HepG2 (cell line): Measurements from ENCODE around the gene C1orf74. TPM values are rescaled to one million over a fixed set of nuclear protein-coding genes. Genes with fewer than 3 reads are reported as not detected.

ENCODE experiments used
- CBFB ChIP-seq: sonication (generic); formaldehyde crosslinking; IDR thresholded peaks from 2 replicates; pipeline ENCODE4 v1.4.0; 2020; ENCODE audit warnings: missing genetic modification reagents
- EZH2 ChIP-seq: conservative IDR thresholded peaks from 2 replicates; pipeline ENCODE4 v1.6.1; 2012; ENCODE audit warnings: mild to moderate bottlenecking, low read depth, low read length, moderate library complexity
- GLI4 ChIP-seq: sonication (generic); formaldehyde crosslinking; IDR thresholded peaks from 2 replicates; pipeline ENCODE4 v1.5.1; 2020; ENCODE audit warnings: missing genetic modification reagents, mild to moderate bottlenecking, moderate library complexity, borderline replicate concordance
- MAZ ChIP-seq, 2 experiments: sonication (generic) in 1 of 2; formaldehyde crosslinking in 1 of 2; IDR thresholded peaks; 2 replicates each; pipeline versions ENCODE4 v1.5.0 to v1.6.1; 2012 to 2020; ENCODE audit warnings: low read depth in 2 of 2, mild to moderate bottlenecking in 2 of 2, borderline replicate concordance in 1 of 2, improper control_type of control experiment in 1 of 2, low read length in 1 of 2, missing genetic modification reagents in 1 of 2, moderate library complexity in 1 of 2
- RORA ChIP-seq: sonication (generic); formaldehyde crosslinking; IDR thresholded peaks from 2 replicates; pipeline ENCODE4 v1.5.0; 2020; ENCODE audit warnings: mild to moderate bottlenecking, missing genetic modification reagents, moderate library complexity
- RXRB ChIP-seq: IDR thresholded peaks from 2 replicates; pipeline ENCODE4 v1.6.1; 2016; ENCODE audit warnings: borderline replicate concordance, missing genetic modification reagents, missing compliant biosample characterization
- ZNF660 ChIP-seq: sonication (generic); formaldehyde crosslinking; IDR thresholded peaks from 2 replicates; pipeline ENCODE4 v1.5.1; 2020; ENCODE audit warnings: mild to moderate bottlenecking, low read depth, missing genetic modification reagents, borderline replicate concordance
- ZNF775 ChIP-seq: sonication (generic); formaldehyde crosslinking; IDR thresholded peaks from 2 replicates; pipeline ENCODE4 v1.4.0; 2020; ENCODE audit warnings: missing genetic modification reagents, mild to moderate bottlenecking, moderate library complexity, borderline replicate concordance
- ZNF780A ChIP-seq: sonication (generic); formaldehyde crosslinking; IDR thresholded peaks from 2 replicates; pipeline ENCODE4 v1.8.0; 2022; ENCODE audit warnings: mild to moderate bottlenecking, missing genetic modification reagents, moderate library complexity
- ZNF83 ChIP-seq: sonication (generic); formaldehyde crosslinking; IDR thresholded peaks from 2 replicates; pipeline ENCODE4 v1.4.0; 2020; ENCODE audit warnings: missing genetic modification reagents, mild to moderate bottlenecking, borderline replicate concordance
- polyA plus RNA-seq, 8 experiments: library from polyadenylated mRNA; depleted of rRNA in 3 of 8; stranded (reverse) in 7 of 8; unstranded in 1 of 8; fragments of >200 nt; fragmentation: Illumina TruSeq in 4 of 8; extraction: Trizol in 4 of 8; gene quantifications; 2 replicates each; pipeline versions ENCODE4 v1.2.1 to v1.2.3, GENCODE V29; 2011 to 2016; ENCODE audit warnings: low read depth in 4 of 8, missing spikeins in 1 of 8, mixed read lengths in 1 of 8; ENCODE audit not compliant: insufficient read depth in 1 of 8
- total RNA-seq, 5 experiments: library from RNA; depleted of rRNA; stranded (reverse); fragments of >200 nt; fragmentation: Illumina TruSeq; extraction: Trizol; gene quantifications; 2 replicates each; pipeline ENCODE4 v1.2.3, GENCODE V29; 2016; ENCODE audit warnings: low read depth in 1 of 5
- TF ChIP-seq, protein P1 (sequence below): sonication (generic); formaldehyde crosslinking; IDR thresholded peaks from 2 replicates; pipeline ENCODE4 v1.8.1; 2023; ENCODE audit warnings: missing genetic modification reagents, inconsistent platforms, borderline replicate concordance
- TF ChIP-seq, protein P2 (sequence below), 2 experiments: sonication (generic) in 1 of 2; formaldehyde crosslinking in 1 of 2; IDR thresholded peaks; 2 replicates each; pipeline versions ENCODE4 v1.4.0 to v1.6.1; 2018 to 2020; ENCODE audit warnings: missing genetic modification reagents in 2 of 2, borderline replicate concordance in 1 of 2, low read depth in 1 of 2, mild to moderate bottlenecking in 1 of 2, missing biosample characterization in 1 of 2
- TF ChIP-seq, protein P3 (sequence below): sonication (generic); formaldehyde crosslinking; IDR thresholded peaks from 2 replicates; pipeline ENCODE4 v1.4.0; 2020; ENCODE audit warnings: mild to moderate bottlenecking, low read depth, missing genetic modification reagents
- TF ChIP-seq, protein P4 (sequence below): sonication (generic); formaldehyde crosslinking; IDR thresholded peaks from one replicate; pipeline ENCODE4 v1.5.1; 2020; ENCODE audit warnings: mild to moderate bottlenecking, missing genetic modification reagents; ENCODE audit errors: not compliant biosample characterization

C1orf74 gene
- total and polyA plus RNA-seq, 2 of the 13 experiments (the other 11 are each of a cell fraction or from before 2014, with no cell fraction given), result 0.33 to 0.71 TPM

DNA sequence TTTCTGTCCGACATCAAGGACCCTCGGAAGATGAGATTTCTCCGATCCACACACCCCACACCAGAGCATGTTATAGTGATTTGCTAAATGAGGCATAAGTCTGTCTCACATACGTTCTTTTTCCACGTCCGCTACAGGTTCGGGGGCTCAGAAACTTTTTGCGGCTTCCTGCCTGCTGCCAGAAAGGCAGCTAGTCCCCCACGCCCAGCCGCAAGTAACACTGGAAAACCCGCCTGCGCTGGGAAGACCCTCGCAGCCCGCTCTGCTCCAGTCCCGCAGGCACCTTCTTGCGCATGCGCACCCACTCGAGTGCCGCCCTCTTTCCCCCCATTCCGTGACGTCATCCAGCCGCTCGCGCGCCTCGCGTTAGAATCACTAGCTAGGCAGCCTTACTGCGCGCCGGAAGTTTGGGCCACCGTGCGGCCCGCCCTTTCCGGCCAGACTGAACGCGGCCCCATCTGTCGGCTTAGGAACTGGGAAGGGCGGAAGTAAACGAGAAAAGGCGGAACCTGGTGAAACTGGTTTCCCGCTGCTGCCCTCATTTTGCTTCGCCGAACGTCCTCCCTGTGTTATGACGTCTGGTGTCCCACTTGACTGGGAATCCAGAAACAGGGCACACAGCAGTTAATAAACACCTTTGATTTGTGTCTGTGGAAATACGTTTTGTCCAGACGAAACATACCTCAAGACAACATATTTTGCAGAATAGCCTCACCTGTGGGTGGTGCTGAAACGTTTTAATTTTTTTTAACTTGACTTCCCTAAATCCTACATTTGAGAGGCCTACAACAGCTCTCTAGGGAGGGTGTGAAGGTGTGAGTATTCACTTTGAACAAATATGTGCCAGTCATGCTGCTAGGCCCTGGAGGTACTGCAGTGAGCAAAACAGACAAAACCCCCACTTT, at the start of gene C1orf74 (continued):
- TF ChIP-seq, protein P1, sequence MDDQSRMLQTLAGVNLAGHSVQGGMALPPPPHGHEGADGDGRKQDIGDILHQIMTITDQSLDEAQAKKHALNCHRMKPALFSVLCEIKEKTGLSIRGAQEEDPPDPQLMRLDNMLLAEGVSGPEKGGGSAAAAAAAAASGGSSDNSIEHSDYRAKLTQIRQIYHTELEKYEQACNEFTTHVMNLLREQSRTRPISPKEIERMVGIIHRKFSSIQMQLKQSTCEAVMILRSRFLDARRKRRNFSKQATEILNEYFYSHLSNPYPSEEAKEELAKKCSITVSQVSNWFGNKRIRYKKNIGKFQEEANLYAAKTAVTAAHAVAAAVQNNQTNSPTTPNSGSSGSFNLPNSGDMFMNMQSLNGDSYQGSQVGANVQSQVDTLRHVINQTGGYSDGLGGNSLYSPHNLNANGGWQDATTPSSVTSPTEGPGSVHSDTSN, result no peak
- TF ChIP-seq ZNF83 (CRISPR knock-in tag), result no peak
- TF ChIP-seq, protein P2, sequence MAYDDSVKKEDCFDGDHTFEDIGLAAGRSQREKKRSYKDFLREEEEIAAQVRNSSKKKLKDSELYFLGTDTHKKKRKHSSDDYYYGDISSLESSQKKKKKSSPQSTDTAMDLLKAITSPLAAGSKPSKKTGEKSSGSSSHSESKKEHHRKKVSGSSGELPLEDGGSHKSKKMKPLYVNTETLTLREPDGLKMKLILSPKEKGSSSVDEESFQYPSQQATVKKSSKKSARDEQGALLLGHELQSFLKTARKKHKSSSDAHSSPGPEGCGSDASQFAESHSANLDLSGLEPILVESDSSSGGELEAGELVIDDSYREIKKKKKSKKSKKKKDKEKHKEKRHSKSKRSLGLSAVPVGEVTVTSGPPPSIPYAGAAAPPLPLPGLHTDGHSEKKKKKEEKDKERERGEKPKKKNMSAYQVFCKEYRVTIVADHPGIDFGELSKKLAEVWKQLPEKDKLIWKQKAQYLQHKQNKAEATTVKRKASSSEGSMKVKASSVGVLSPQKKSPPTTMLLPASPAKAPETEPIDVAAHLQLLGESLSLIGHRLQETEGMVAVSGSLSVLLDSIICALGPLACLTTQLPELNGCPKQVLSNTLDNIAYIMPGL (CRISPR knock-in tag; IDR thresholded peaks at IDR 0.05; ENCODE audit: borderline replicate concordance in 1 of 2, low read depth in 1 of 2), result peak in 1 of 2 experiments; percentile 31; a peak in 1 of 4 replicates
- TF ChIP-seq MAZ (IDR thresholded peaks at IDR 0.05; ENCODE audit: borderline replicate concordance, low read depth, low read length), result 0 out of 2 replicates have a peak, but pooled peaks have one; percentile 40
- no peak for TF ChIP-seq MAZ (CRISPR knock-in tag; IDR thresholded peaks at IDR 0.05; ENCODE audit: low read depth)
- TF ChIP-seq RXRB (CRISPR knock-in tag), result no peak
- TF ChIP-seq, protein P3, sequence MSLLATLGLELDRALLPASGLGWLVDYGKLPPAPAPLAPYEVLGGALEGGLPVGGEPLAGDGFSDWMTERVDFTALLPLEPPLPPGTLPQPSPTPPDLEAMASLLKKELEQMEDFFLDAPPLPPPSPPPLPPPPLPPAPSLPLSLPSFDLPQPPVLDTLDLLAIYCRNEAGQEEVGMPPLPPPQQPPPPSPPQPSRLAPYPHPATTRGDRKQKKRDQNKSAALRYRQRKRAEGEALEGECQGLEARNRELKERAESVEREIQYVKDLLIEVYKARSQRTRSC (CRISPR knock-in tag), result no peak
- no peak for TF ChIP-seq GLI4
- TF ChIP-seq RORA (CRISPR knock-in tag), result no peak
- TF ChIP-seq, protein P4, sequence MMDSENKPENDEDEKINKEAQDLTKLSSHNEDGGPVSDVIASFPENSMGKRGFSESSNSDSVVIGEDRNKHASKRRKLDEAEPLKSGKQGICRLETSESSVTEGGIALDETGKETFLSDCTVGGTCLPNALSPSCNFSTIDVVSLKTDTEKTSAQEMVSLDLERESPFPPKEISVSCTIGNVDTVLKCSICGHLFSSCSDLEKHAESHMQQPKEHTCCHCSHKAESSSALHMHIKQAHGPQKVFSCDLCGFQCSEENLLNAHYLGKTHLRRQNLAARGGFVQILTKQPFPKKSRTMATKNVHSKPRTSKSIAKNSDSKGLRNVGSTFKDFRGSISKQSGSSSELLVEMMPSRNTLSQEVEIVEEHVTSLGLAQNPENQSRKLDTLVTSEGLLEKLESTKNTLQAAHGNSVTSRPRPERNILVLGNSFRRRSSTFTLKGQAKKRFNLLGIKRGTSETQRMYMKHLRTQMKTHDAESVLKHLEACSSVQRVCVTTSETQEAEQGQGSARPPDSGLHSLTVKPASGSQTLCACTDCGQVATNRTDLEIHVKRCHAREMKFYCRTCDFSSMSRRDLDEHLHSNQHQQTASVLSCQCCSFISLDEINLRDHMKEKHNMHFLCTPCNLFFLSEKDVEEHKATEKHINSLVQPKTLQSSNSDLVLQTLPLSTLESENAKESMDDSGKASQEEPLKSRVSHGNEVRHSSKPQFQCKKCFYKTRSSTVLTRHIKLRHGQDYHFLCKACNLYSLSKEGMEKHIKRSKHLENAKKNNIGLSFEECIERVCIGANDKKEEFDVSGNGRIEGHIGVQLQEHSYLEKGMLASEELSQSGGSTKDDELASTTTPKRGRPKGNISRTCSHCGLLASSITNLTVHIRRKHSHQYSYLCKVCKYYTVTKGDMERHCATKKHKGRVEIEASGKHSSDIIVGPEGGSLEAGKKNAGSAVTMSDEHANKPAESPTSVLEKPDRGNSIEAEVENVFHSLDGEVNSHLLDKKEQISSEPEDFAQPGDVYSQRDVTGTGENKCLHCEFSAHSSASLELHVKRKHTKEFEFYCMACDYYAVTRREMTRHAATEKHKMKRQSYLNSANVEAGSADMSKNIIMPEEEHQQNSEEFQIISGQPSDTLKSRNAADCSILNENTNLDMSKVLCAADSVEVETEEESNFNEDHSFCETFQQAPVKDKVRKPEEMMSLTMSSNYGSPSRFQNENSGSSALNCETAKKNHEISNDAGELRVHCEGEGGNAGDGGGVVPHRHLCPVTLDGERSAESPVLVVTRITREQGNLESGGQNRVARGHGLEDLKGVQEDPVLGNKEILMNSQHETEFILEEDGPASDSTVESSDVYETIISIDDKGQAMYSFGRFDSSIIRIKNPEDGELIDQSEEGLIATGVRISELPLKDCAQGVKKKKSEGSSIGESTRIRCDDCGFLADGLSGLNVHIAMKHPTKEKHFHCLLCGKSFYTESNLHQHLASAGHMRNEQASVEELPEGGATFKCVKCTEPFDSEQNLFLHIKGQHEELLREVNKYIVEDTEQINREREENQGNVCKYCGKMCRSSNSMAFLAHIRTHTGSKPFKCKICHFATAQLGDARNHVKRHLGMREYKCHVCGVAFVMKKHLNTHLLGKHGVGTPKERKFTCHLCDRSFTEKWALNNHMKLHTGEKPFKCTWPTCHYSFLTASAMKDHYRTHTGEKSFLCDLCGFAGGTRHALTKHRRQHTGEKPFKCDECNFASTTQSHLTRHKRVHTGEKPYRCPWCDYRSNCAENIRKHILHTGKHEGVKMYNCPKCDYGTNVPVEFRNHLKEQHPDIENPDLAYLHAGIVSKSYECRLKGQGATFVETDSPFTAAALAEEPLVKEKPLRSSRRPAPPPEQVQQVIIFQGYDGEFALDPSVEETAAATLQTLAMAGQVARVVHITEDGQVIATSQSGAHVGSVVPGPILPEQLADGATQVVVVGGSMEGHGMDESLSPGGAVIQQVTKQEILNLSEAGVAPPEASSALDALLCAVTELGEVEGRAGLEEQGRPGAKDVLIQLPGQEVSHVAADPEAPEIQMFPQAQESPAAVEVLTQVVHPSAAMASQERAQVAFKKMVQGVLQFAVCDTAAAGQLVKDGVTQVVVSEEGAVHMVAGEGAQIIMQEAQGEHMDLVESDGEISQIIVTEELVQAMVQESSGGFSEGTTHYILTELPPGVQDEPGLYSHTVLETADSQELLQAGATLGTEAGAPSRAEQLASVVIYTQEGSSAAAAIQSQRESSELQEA (CRISPR knock-in tag), result no peak
- no peak for TF ChIP-seq CBFB (CRISPR knock-in tag)
- TF ChIP-seq ZNF660 (CRISPR knock-in tag), result no peak
- TF ChIP-seq ZNF780A, result no peak
- no peak for TF ChIP-seq ZNF775 (CRISPR knock-in tag)
- no peak for TF ChIP-seq EZH2
